Upper lobe of right lung (tissue), 1 donor: Measurements from ENCODE around the gene DPP9. TPM values are rescaled to one million over a fixed set of nuclear protein-coding genes. Genes with fewer than 3 reads are reported as not detected.

Experiments used
- ATAC-seq: fragments of 200-7000 bp; cut with Tn5 transposase; one replicate; pipeline ENCODE4 v1.9.1; 2020; ENCODE audit warnings: mild to moderate bottlenecking, moderate library complexity
- DNase-seq: peaks from one replicate; pipeline ENCODE4 v3.0.0-alpha.2; 2020
- H3K27ac ChIP-seq: fragments of 200-600 bp; one replicate; pipeline ENCODE4 v1.8.0; 2022
- H3K27me3 ChIP-seq: fragments of 200-600 bp; one replicate; pipeline ENCODE4 v1.8.0; 2022; ENCODE audit warnings: mild to moderate bottlenecking
- H3K36me3 ChIP-seq: fragments of 200-600 bp; one replicate; pipeline ENCODE4 v1.8.0; 2022
- H3K4me1 ChIP-seq: fragments of 200-600 bp; one replicate; pipeline ENCODE4 v1.8.0; 2022
- H3K4me3 ChIP-seq: fragments of 200-600 bp; one replicate; pipeline ENCODE4 v1.8.0; 2022; ENCODE audit warnings: mild to moderate bottlenecking
- H3K9me3 ChIP-seq: fragments of 200-600 bp; one replicate; pipeline ENCODE4 v1.8.0; 2022
- intact Hi-C: fragments of 100-400 bp; cut with DNase I; formaldehyde crosslinking; loops from one replicate; pipeline ENCODE4 v1.11.0; 2022
- total RNA-seq: library from RNA; stranded (reverse); fragmentation: NEBNext Ultra II Directional; extraction: Animal tissue kit (Norgen Biotek cat#: 25700); gene quantifications from one replicate; pipeline ENCODE4 v1.2.1, GENCODE V29; 2021
- TF ChIP-seq, protein P1 (sequence below): fragments of 200-600 bp; IDR thresholded peaks from one replicate; pipeline ENCODE4 v1.8.0; 2022; ENCODE audit warnings: antibody characterized with exemption
- donor health status: DM: no; HTN: yes; CAD: no; lungs with severe emphysema.

DPP9 gene
- total RNA-seq, 1 donor from 2014 or later: 75.8 TPM

DNA sequence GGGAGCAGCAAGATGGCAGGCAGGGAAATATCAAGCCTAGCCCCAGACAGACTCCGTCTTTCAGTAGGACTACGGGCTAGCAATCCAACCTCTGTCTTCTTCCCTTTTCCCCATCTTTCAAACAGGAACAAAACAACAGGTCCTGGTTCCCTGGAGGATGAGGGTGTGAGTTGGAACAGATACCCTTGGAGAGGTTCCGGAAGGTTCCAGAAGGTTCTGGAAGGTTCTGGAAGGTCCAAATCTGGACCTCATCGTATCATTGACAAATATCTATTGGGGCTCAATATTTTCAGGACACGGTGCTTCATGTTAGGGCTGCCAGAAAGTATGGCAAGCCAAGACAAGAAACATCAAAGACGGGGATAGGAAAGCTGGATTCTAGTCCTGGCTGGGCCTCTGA lies 39.4 kb upstream of the DPP9 start:
- Histone ChIP-seq H3K4me3 (no peak overlapping the region), H3K27me3 (peaks cover 25% of the 10 kb centered on the region), H3K9me3 (no peaks in the 10 kb centered on the region), H3K36me3 (no peaks in the 10 kb centered on the region), H3K4me1 (peaks cover 6% of the 10 kb centered on the region), H3K27ac (no peak overlapping the region)
- DNase-seq (no peak), ATAC-seq (no peak)
- TF ChIP-seq, protein P1, sequence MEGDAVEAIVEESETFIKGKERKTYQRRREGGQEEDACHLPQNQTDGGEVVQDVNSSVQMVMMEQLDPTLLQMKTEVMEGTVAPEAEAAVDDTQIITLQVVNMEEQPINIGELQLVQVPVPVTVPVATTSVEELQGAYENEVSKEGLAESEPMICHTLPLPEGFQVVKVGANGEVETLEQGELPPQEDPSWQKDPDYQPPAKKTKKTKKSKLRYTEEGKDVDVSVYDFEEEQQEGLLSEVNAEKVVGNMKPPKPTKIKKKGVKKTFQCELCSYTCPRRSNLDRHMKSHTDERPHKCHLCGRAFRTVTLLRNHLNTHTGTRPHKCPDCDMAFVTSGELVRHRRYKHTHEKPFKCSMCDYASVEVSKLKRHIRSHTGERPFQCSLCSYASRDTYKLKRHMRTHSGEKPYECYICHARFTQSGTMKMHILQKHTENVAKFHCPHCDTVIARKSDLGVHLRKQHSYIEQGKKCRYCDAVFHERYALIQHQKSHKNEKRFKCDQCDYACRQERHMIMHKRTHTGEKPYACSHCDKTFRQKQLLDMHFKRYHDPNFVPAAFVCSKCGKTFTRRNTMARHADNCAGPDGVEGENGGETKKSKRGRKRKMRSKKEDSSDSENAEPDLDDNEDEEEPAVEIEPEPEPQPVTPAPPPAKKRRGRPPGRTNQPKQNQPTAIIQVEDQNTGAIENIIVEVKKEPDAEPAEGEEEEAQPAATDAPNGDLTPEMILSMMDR: no peak
- intact Hi-C loops: no loop called here

DNA sequence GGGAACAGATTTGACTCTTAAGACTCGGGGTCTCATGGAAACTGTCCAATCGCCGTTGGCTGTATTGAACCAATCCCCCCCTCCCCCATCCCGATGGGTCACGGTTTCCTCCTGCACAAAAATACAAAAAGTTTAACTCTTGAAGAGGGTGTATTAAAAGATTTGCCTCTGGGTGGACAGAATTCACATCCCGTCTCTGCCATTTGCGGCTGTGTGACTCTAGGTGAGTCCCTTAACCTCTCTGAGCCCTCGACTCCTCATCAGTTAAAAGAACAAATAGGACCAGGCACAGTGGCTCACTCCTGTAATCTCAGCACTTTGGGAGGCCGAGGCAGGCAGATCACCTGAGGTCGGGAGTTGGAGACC lies 36.6 kb upstream of the DPP9 start:
- Histone ChIP-seq H3K9me3 (no peaks in the 10 kb centered on the region), H3K36me3 (no peaks in the 10 kb centered on the region), H3K4me3 (peak overlapping the region; percentile 37), H3K27ac (no peak overlapping the region), H3K27me3 (peaks cover 25% of the 10 kb centered on the region), H3K4me1 (peaks cover 6% of the 10 kb centered on the region)
- TF ChIP-seq, protein P1: no peak
- DNase-seq (no peak), ATAC-seq (no peak)
- intact Hi-C loops: no loop called here

DNA sequence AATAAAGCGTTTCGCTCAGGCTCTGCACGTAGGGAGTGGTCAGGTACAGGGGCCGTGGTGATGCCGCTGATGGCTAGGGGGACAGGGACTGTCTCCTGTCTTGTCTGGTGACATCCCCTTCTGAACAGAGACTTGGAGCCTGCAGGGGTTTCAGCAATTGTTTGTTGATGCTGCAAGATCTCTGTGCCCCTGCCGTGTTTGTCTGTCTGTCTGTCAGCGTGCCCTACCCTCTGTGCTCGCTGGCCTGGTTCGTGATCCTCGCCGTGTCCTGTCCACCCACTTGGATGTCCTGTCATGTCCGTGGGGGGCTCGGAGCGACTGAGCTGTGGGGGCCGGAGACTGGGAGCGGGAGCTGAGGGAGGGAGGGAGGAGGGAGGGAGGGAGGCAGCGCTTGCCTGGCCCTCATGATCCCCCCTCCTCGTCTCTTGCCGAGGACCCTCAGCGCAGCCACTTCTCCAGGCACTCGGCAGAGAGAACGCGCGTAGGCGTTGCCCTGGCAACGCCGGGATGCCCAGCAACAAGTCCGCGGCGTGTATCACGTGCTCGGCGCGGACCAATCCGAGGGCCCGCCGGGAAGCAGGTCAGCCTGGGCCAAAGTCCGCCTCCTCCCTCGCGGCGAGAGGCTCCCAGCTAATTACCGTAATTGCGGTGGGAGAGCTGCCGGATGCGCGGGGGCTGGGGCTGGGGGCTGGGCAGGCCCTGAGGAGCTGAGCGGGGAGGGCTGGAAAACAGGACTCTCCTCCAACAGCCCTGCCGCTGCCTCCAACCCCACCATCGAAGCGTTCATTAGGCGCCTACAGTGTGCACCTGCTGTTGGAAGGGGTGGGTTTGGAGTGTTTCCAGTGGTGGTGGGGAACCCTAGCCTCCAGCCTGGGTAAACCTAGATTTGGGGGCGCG lies 36.0 kb upstream of the DPP9 start:
- TF ChIP-seq, protein P1: no peak
- DNase-seq: peak; percentile 96
- no peaks in the 10 kb centered on the region for H3K9me3 ChIP-seq
- intact Hi-C loops: no loop called here
- no peaks in the 10 kb centered on the region for H3K36me3 ChIP-seq
- H3K27me3 ChIP-seq: peaks cover 25% of the 10 kb centered on the region
- H3K4me3 ChIP-seq: peak overlapping the region; percentile 37
- peak; percentile 98 for ATAC-seq
- H3K27ac ChIP-seq: no peak overlapping the region
- peaks cover 6% of the 10 kb centered on the region for H3K4me1 ChIP-seq

DNA sequence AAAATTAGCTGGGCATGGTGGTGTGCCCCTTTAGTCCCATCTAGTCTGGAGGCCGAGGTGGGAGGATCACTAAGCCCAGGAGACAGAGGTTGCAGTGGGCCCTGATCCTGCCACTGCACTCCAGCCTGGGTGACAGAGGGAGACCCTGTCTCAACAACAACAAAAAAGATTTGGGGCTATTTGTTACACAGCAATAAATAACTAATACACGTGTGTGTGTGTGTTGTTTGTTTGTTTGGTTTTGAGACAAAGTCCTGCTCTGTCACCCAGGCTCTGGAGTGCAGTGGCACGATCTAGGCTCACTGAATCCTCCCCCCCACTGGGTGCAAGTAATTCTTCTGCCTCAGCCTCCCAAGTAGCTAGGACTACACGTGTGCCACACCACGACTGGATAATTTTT lies 35.0 kb upstream of the DPP9 start:
- Histone ChIP-seq H3K4me1 (peaks cover 6% of the 10 kb centered on the region), H3K4me3 (no peak overlapping the region), H3K9me3 (no peaks in the 10 kb centered on the region), H3K27ac (no peak overlapping the region), H3K36me3 (no peaks in the 10 kb centered on the region), H3K27me3 (peaks cover 23% of the 10 kb centered on the region)
- intact Hi-C loops: no loop called here
- ATAC-seq (no peak), DNase-seq (no peak)
- TF ChIP-seq, protein P1: no peak

DNA sequence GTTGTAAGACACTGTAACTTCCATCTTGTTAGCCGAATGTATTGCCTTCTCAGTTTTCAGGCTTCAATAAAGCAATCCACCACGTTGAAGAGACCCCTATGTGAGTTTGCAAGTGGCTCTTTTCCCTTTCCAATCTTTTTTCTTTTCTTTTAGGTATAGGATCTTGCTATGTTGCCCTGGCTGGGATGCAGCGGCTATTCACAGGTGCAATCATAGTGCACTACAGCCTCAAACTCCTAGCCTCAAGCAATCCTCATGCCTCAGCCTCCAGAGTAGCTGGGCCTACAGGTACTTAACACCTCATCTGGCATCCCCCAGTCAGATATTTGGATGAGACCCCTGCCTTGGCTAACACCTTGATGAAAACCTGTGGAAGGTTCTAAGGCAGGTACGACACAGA lies 34.4 kb upstream of the DPP9 start:
- H3K36me3 ChIP-seq: no peaks in the 10 kb centered on the region
- H3K27ac ChIP-seq: no peak overlapping the region
- H3K9me3 ChIP-seq: no peaks in the 10 kb centered on the region
- no peak overlapping the region for H3K4me3 ChIP-seq
- DNase-seq (no peak), ATAC-seq (no peak)
- peaks cover 6% of the 10 kb centered on the region for H3K4me1 ChIP-seq
- intact Hi-C loops: no loop called here
- H3K27me3 ChIP-seq: peaks cover 17% of the 10 kb centered on the region
- TF ChIP-seq, protein P1: no peak
